Neural progenitor cell (in vitro differentiated cells): Measurements from ENCODE around the gene SDF4.

Experiments
- CTCF ChIP-seq: fragments of 200-600 bp; sonication (generic); IDR thresholded peaks from 2 replicates; pipeline ENCODE4 v1.5.1; 2017; ENCODE audit warnings: antibody characterized with exemption, mild to moderate bottlenecking
- EZH2 ChIP-seq: fragments of 200-600 bp; sonication (generic); IDR thresholded peaks from 2 replicates; pipeline ENCODE4 v1.6.1; 2017; ENCODE audit warnings: antibody characterized with exemption, mild to moderate bottlenecking, moderate library complexity
- EZH2phosphoT487 ChIP-seq: fragments of 200-600 bp; sonication (generic); IDR thresholded peaks from 2 replicates; pipeline ENCODE4 v1.6.1; 2017; ENCODE audit warnings: antibody characterized with exemption

GRCh38 chr1:1219341-1219740 lies 12.5 kb downstream of the SDF4 start:
- no peak for TF ChIP-seq CTCF
- no peak for TF ChIP-seq EZH2phosphoT487
- no peak for TF ChIP-seq EZH2
